NCI-H1048 (cell line): Measurements from ENCODE around the gene MUC12.
"Not testable (repeated sequence)": the region's sequence is repeated elsewhere in the genome, so short reads cannot be mapped to it uniquely, and the experiment has no call there.

Source experiments
- DNase-seq: peaks from one replicate; lab custom pipeline; 2025; lab: John Stamatoyannopoulos, UW

MUC12 gene

DNA sequence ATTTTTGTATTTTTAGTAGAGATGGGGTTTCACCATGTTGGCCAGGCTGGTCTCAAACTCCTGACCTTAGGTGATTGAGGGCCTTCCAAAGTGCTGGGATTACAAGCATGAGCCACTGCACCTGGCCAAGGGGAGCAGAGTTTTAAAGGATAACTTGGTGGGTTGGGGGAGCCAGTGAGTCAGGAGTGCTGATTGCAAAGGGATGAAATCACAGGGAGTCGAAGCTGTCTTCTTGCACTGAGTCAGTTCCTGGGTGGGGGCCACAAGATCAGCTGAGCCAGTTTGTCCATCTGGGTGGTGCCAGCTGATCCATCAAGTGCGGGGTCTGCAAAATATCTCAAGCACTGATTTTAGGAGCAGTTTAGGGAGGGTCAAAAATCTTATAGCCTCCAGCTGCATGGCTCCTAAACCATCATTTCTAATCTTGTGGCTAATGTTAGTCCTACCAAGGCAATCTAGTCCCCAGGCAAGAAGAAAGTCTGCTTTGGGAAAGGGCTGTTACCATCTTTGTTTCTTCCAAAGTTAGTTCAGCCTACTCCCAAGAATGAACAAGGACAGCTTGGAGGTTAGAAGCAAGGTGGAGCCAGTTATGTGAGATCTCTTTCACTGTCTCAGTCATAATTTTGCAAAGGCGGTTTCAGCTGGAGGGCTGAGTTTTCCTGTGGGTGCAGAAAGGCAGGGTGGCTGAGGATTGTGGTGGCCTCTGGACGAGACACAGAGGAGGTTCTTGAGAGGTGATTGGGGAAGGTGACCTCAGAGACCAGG lies 15.8 kb downstream of the MUC12 start:
- DNase-seq = not testable (repeated sequence)

DNA sequence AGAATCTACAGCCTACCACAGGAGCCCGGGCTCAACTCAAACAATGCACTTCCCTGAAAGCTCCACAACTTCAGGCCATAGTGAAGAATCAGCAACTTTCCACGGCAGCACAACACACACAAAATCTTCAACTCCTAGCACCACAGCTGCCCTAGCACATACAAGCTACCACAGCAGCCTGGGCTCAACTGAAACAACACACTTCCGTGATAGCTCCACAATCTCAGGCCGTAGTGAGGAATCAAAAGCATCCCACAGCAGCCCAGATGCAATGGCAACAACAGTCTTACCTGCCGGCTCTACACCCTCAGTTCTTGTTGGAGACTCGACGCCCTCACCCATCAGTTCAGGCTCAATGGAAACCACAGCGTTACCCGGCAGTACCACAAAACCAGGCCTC lies 22.3 kb downstream of the MUC12 start:
- no peak for DNase-seq

DNA sequence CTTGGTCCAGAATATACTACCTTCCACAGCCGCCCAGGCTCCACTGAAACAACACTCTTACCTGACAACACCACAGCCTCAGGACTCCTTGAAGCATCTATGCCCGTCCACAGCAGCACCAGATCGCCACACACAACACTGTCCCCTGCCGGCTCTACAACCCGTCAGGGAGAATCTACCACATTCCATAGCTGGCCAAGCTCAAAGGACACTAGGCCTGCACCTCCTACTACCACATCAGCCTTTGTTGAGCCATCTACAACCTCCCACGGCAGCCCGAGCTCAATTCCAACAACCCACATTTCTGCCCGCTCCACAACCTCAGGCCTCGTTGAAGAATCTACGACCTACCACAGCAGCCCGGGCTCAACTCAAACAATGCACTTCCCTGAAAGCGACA lies 22.9 kb downstream of the MUC12 start:
- not testable (repeated sequence) for DNase-seq

DNA sequence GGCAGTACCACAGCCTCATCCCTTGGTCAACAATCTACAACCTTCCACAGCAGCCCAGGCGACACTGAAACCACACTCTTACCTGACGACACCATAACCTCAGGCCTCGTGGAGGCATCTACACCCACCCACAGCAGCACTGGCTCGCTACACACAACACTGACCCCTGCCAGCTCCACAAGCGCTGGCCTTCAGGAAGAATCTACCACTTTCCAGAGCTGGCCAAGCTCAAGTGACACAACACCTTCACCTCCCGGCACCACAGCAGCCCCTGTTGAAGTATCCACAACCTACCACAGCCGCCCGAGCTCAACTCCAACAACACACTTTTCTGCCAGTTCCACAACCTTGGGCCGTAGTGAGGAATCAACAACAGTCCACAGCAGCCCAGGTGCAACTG lies 25.3 kb downstream of the MUC12 start:
- DNase-seq = not testable (repeated sequence)

DNA sequence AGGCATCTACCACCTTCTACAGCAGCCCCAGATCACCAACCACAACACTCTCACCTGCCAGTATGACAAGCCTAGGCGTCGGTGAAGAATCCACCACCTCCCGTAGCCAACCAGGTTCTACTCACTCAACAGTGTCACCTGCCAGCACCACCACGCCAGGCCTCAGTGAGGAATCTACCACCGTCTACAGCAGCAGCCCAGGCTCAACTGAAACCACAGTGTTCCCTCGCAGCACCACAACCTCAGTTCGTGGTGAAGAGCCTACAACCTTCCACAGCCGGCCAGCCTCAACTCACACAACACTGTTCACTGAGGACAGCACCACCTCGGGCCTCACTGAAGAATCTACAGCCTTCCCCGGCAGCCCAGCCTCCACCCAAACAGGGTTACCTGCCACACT lies 29.2 kb downstream of the MUC12 start:
- not testable (repeated sequence) for DNase-seq

DNA sequence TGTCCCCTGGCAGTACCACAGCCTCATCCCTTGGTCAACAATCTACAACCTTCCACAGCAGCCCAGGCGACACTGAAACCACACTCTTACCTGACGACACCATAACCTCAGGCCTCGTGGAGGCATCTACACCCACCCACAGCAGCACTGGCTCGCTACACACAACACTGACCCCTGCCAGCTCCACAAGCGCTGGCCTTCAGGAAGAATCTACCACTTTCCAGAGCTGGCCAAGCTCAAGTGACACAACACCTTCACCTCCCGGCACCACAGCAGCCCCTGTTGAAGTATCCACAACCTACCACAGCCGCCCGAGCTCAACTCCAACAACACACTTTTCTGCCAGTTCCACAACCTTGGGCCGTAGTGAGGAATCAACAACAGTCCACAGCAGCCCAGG lies 30.0 kb downstream of the MUC12 start:
- DNase-seq = not testable (repeated sequence)

DNA sequence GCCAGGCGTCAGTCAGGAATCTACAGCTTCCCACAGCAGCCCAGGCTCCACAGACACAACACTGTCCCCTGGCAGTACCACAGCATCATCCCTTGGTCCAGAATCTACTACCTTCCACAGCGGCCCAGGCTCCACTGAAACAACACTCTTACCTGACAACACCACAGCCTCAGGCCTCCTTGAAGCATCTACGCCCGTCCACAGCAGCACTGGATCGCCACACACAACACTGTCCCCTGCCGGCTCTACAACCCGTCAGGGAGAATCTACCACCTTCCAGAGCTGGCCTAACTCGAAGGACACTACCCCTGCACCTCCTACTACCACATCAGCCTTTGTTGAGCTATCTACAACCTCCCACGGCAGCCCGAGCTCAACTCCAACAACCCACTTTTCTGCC lies 30.7 kb downstream of the MUC12 start:
- not testable (repeated sequence) for DNase-seq

DNA sequence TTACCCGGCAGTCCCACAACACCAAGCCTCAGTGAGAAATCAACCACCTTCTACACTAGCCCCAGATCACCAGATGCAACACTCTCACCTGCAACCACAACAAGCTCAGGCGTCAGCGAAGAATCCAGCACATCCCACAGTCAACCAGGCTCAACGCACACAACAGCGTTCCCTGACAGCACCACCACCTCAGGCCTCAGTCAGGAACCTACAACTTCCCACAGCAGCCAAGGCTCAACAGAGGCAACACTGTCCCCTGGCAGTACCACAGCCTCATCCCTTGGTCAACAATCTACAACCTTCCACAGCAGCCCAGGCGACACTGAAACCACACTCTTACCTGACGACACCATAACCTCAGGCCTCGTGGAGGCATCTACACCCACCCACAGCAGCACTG lies 33.0 kb downstream of the MUC12 start:
- DNase-seq = not testable (repeated sequence)

DNA sequence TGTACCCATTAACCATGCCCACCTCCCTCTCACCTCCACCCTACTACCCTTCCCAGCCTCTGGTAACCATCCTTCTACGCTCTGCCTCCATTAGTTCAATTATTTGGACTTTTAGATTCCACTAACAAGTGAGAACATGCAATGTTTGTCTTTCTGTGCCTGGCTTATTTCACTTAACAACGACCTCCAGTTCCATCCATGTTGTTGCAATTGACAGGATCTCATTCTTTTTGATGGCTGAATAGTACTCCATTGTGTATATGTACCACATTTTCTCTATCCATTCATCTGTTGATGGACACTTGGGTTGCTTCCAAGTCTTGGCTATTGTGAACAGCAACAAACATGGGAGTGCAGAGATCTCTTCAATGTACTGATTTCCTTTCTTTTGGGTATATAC lies 38.0 kb downstream of the MUC12 start:
- not testable (repeated sequence) for DNase-seq

DNA sequence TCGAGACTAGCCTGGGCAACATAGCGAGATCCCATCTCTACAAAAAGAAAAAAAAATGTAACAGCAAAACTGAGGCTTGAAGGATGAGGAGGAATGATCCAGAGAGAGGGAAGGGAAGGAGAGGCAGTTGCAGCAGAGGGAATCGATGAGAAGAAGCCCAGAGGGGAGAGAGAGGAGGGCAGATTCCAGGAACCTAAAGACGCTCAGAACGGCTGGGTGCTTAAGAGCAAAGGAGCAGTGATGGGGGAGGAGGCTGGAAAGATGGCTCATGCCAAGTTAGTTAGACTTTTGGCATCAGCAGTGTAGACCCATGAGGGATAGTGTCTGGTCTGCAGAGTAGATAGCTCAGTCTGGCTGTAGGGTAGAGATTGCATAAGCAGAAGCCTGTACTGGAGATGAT lies 40.3 kb downstream of the MUC12 start:
- DNase-seq = no peak

DNA sequence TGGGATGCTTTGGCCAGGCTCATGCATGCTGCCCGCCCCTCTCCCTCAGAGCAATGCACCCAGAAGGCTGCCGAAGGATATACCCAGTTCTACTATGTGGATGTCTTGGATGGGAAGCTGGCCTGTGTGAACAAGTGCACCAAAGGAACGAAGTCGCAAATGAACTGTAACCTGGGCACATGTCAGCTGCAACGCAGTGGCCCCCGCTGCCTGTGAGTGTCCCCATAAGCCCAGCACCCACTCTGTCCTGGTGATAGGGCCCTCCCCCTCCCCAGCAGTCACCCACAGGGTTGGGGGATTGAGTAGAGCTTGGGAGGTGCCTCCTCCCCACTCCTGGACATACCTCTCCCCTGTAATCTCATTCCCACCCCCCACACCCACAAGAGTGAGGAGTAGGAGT lies 43.6 kb downstream of the MUC12 start:
- no peak for DNase-seq

DNA sequence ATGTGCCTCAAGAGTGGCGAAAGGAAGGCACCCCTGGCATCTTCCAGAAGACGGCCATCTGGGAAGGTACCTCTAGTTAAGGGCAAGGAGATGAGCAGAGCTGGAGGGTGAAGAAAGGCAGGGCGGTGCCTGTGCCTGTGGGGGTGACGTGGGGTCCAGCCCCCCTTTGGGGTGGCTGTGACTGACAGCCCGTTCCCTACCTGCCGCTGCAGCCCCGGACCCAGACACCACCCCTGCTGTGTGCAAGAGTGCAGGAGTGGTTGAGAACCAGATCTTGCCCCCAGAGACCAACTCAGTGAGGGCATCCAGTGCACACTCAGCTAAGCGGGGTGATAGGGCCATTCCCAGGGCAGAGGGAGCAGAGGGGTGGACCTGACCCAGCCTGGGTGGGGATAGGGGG lies 46.3 kb downstream of the MUC12 start:
- no peak for DNase-seq

DNA sequence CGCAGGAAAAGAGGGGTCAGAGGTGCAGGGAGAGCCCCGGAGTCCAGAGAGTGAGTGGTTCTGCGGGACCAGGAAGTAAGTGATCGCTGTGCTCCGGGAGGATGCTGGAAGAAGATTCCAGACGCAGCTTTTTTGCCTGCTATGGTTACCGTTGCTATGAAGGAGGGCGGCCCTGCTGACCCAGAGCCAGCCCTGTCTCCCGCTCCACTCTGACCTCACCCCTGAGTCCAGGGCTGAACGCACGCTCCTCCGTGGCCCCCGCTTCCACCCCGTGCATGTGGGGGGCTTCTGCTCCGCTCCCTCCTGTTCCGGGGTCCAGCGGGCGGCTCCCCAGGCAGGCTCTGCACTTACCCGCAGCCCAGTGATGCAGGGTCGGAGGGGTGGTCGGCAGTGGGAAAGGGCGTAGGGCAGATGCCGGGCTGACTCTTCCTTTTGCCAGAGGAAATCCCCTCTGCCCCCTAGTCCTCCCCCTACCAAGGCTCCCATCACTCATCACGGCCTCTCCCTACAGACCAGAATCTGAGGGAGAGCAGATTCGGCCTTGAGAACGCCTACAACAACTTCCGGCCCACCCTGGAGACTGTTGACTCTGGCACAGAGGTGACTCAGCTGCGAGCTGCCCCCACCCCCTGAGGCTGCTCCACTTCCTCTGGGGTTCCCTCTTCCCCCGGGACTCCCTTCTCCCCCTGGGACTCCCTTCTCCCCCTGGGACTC lies 47.9 kb downstream of the MUC12 start:
- no peak for DNase-seq

DNA sequence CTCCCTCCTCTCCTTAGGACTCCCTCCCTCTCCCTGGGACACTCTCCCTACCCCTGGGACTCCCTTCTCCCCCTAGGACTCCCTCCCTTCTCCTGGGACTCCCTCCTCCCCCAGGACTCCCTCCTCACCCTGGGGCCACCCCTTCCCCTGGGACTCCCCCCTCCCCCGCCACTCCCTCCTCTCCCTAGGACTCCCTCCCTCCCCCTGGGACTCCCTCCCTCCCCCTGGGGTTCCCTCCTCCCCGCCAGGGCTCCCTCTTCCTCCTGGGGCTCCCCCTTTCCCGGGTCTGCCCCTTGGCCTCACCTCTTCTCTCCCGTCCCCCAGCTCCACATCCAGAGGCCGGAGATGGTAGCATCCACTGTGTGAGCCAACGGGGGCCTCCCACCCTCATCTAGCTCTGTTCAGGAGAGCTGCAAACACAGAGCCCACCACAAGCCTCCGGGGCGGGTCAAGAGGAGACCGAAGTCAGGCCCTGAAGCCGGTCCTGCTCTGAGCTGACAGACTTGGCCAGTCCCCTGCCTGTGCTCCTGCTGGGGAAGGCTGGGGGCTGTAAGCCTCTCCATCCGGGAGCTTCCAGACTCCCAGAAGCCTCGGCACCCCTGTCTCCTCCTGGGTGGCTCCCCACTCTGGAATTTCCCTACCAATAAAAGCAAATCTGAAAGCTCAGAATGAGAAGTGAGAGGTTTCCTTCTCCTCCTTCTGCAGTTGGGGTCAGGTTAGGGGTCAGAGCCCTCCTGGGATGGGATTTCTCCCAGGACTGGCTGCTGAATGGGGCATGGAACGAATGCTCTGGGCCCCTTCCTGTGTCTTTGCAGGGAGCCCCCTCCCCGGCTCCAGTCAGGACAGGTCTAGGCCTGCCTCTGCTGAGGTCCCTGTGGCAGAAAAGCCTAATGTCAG lies 49.2 kb downstream of the MUC12 start:
- no peak for DNase-seq

DNA sequence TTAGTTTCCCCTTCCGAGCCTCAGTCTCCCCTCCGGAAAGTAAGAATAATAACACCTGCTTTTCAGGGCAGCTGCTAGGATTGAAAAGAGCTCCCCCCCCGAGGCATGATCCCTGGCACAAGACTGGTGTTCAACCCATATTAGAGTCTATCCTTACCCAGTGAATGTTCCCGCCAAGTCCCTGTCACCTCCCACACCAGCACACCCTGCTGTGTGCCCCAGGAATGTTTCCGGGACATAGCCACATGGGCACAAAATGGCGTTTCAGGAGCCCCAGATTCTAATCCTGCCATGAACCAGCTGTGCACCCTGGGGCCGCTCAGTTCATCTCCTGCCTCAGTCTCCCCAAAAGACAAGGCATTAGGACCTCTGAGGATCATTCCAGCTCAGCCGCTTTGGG lies 51.1 kb downstream of the MUC12 start:
- DNase-seq = no peak

DNA sequence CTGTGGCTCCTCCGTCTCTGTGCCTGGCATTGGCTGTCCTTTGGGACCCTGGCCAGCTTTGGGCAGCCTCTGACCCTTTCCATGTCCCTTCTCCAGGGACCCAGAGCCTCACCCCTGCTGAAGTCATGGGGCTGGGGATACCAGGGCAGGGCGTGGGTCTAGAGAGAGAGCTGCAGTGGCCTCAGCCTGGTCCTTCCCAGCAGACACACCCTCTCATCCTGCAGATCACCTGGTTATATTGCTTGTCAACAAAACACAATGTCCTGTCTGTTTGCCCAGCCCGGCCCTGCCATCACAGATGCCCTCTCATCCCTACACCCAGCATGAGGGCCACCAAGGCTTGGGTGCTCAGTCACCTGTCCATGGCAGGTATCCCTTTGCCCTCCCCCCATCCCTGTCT lies 52.3 kb downstream of the MUC12 start:
- DNase-seq = no peak

DNA sequence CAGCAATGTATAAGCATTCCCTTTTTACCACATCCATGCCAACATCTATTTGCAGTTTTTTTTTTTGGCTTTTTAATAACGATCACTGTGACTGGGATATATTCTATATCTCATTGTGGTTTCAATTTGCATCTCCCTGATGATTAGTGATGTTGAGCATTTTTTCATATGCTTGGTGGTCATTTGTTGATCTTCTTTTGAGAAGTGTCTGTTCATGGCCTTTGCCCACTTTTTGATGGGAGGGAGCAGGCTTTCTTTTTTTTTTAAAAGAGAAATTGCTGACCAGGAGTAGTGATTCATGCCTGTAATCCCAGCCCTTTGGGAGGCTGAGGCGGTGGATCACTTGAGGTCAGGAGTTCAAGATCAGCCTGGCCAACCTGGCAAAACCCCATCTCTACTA lies 54.5 kb downstream of the MUC12 start:
- DNase-seq = no peak

DNA sequence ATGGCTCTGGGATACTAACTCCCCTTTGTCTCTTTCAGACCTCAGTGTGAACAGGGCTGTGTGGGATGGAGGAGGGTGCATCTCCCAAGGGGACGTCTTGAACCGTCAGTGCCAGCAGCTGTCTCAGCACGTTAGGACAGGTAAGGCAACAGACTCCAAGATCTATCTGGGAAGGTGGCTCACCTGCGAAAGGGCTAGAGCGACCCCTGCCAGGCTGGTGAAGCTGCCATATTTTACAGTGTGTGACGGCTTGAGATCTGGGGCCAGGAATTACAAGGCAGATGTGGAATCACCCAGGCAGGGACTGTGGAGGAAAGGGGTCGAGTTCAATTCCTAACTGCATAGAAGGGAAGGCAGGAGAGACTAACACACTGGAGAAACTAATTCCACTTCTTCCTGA lies 61.7 kb downstream of the MUC12 start:
- DNase-seq = no peak

DNA sequence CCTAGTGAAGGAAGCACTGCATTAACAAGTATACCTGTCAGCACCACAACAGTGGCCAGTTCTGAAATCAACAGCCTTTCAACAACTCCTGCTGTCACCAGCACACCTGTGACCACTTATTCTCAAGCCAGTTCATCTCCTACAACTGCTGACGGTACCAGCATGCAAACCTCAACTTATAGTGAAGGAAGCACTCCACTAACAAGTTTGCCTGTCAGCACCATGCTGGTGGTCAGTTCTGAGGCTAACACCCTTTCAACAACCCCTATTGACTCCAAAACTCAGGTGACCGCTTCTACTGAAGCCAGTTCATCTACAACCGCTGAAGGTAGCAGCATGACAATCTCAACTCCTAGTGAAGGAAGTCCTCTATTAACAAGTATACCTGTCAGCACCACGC lies 66.6 kb downstream of the MUC12 start:
- DNase-seq = no peak

DNA sequence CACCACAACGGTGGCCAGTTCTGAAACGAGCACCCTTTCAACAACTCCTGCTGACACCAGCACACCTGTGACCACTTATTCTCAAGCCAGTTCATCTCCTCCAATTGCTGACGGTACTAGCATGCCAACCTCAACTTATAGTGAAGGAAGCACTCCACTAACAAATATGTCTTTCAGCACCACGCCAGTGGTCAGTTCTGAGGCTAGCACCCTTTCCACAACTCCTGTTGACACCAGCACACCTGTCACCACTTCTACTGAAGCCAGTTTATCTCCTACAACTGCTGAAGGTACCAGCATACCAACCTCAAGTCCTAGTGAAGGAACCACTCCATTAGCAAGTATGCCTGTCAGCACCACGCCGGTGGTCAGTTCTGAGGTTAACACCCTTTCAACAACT lies 71.9 kb downstream of the MUC12 start:
- not testable (repeated sequence) for DNase-seq

DNA sequence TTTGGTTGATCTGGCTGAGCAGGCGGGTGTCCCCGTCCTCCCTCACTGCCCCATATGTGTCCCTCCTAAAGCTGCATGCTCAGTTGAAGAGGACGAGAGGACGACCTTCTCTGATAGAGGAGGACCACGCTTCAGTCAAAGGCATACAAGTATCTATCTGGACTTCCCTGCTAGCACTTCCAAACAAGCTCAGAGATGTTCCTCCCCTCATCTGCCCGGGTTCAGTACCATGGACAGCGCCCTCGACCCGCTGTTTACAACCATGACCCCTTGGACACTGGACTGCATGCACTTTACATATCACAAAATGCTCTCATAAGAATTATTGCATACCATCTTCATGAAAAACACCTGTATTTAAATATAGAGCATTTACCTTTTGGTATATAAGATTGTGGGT lies 89.0 kb downstream of the MUC12 start:
- DNase-seq = no peak

DNA sequence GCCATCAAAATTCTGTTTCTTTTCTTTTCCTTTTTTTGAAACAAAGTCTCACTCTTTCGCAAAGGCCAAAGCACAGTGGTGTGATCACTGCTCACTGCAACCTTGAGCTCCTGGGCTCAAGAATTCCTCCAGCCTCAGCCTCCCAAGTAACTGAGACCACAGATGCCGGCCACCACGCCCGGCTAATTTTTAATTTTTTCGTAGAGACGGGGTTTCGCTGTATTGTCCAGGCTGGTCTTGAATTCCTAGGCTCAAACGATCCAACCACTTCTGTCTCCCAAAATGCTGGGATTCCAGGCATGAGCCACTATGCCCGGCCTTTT lies 90.2 kb downstream of the MUC12 start:
- DNase-seq = no peak

DNA sequence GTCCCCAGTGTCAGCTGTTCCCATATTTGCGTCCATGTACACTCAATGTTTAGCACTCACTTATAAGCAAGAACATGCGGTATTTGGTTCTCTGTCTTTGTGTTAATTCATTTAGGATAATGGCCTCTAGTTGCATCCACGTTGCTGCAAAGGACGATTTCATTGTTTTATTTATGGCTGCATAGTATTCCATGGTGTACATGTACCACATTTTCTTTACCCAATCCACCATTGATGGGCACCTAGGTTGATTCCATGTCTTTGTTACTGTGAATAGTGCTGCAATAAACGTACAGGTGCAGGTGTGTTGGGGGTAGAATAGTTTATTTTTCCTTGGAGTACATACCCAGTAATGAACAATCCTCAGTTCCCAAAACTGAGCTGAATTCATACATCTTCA lies 91.6 kb downstream of the MUC12 start:
- DNase-seq = no peak
